IPS-20b (cell line): ENCODE data around the gene ATF7IP.

ENCODE experiments used
- H3K27ac ChIP-seq: one replicate; pipeline ENCODE4 v1.5.1; 2013; ENCODE audit warnings: low read length
- H3K27me3 ChIP-seq: 2 replicates; pipeline ENCODE4 v1.6.1; 2013; ENCODE audit warnings: mild to moderate bottlenecking, low read length, inconsistent platforms; ENCODE audit not compliant: insufficient read depth
- H3K36me3 ChIP-seq: 2 replicates; pipeline ENCODE4 v1.6.1; 2013; ENCODE audit warnings: low read depth, mild to moderate bottlenecking, inconsistent platforms, low read length, moderate library complexity; ENCODE audit not compliant: insufficient read depth
- H3K4me1 ChIP-seq: 2 replicates; pipeline ENCODE4 v1.6.1; 2013; ENCODE audit warnings: mild to moderate bottlenecking, control low read depth, inconsistent platforms, low read length, moderate library complexity; ENCODE audit not compliant: insufficient read depth
- H3K4me3 ChIP-seq: 2 replicates; pipeline ENCODE4 v1.5.1; 2013; ENCODE audit warnings: mild to moderate bottlenecking, low read length, inconsistent platforms
- H3K9ac ChIP-seq: 2 replicates; pipeline ENCODE4 v1.6.1; 2013; ENCODE audit warnings: low read depth, mild to moderate bottlenecking, inconsistent platforms, low read length, moderate library complexity
- H3K9me3 ChIP-seq: 2 replicates; pipeline ENCODE4 v1.6.1; 2013; ENCODE audit warnings: mild to moderate bottlenecking, low read depth, low read length, inconsistent platforms; ENCODE audit not compliant: insufficient read depth

The ATF7IP gene

DNA sequence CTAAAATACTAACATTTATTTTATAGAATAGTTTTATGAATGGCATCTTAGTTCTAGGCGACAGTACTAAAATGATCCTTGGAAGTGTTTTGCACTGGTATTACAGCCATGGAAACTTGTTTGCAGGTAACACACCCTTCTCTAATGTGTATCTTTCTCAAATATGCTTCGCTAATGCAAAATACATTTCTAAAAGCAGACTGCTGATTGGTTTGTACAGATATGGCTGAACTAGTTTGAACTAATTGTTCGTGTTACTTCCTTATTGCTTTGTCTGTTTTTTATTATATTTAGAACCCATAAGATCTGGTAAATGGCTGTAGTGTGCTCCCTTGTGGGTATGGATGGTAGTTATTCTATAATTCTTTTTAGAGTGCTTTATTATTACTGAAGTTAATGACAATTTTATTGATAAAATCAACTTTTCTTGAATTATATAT lies 53.0 kb downstream of the ATF7IP start:
- H3K36me3 ChIP-seq: peaks cover 7% of the 10 kb centered on the region; the same call in 1 of the 2 replicates
- H3K9ac ChIP-seq: peak overlapping the region; percentile 56; the same call in 1 of the 2 replicates
- peaks cover 35% of the 10 kb centered on the region for H3K4me1 ChIP-seq
- no peaks in the 10 kb centered on the region for H3K27me3 ChIP-seq
- H3K4me3 ChIP-seq: peak overlapping the region; percentile 36; the same call in 1 of the 2 replicates
- H3K9me3 ChIP-seq: no peaks in the 10 kb centered on the region
- peak overlapping the region; percentile 53 for H3K27ac ChIP-seq

DNA sequence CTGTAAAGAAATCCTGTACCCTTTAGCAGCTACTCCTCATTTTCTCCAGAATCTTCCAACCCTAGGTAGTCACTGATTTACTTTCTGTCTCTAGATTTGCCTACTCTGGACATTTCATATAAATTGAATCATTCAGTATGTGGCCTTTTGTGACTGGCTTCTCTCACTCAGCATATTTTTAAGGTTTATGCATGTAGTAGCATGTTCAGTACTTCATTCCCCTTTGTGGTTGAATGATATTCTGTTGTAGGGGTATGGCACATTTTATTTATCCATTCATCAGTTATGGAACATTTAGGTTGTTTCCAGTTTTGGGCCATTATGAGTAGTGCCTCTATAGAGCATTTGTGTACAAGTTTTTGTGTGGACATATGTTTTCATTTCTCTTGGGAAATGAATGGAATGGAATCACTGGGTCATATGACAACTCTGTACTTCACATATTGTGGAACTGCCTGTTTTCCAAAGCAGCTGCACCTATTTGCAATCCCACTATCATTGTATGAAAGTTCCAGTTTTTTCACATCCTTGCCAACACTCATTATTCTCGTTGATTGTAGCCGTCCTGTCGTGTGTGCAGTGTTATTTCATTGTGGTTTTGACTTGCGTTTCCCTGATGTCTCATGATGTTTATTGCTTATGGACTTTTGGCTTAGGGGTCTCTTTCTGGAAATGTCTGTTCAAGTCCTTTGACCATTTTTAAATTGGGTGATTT lies 57.2 kb downstream of the ATF7IP start:
- H3K9ac ChIP-seq: no peak overlapping the region
- peaks cover 48% of the 10 kb centered on the region for H3K36me3 ChIP-seq
- no peaks in the 10 kb centered on the region for H3K27me3 ChIP-seq
- H3K4me1 ChIP-seq: peaks cover 16% of the 10 kb centered on the region; the same call in 1 of the 2 replicates
- H3K4me3 ChIP-seq: no peak overlapping the region
- H3K9me3 ChIP-seq: no peaks in the 10 kb centered on the region
- no peak overlapping the region for H3K27ac ChIP-seq

DNA sequence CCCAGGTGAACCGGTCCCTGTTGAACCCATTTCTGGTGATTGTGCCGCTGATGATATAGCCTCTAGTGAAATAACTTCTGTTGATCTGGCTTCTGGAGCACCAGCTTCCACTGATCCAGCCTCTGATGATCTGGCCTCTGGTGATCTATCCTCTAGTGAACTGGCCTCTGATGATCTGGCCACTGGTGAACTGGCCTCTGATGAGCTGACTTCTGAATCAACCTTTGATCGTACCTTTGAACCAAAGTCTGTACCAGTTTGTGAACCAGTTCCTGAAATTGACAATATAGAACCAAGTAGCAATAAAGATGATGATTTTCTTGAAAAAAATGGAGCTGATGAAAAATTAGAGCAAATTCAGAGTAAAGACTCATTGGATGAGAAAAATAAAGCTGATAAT lies 59.1 kb downstream of the ATF7IP start:
- H3K36me3 ChIP-seq: peaks cover 66% of the 10 kb centered on the region

DNA sequence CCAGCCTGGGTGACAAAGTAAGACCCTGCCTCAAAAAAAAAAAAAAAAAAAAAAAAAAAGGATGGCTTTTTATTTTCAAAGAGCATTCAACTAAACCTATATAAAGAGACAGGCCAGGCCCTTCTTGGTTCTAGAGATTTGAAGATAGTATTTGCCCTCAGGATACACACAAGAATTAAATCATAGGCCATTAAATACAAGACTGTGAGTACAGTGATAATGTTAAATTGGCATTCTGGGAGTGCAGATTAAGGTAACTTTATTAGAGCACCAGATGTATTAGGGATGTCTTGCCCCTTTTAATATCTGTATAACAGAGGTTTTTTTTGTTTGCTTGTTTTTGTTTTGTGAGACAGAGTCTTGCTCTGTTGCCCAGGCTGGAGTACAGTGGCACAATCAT lies 61.3 kb downstream of the ATF7IP start:
- Histone ChIP-seq H3K36me3 (peaks cover 76% of the 10 kb centered on the region), H3K4me1 (no peaks in the 10 kb centered on the region), H3K4me3 (no peak overlapping the region), H3K27me3 (no peaks in the 10 kb centered on the region), H3K27ac (no peak overlapping the region), H3K9me3 (no peaks in the 10 kb centered on the region), H3K9ac (no peak overlapping the region)

More for the DNA sequence above, 59.1 kb downstream of the ATF7IP start:
- Histone ChIP-seq H3K27ac (no peak overlapping the region), H3K4me1 (peaks cover 4% of the 10 kb centered on the region; the same call in 1 of the 2 replicates), H3K4me3 (no peak overlapping the region), H3K9ac (no peak overlapping the region), H3K9me3 (no peaks in the 10 kb centered on the region), H3K27me3 (no peaks in the 10 kb centered on the region)

DNA sequence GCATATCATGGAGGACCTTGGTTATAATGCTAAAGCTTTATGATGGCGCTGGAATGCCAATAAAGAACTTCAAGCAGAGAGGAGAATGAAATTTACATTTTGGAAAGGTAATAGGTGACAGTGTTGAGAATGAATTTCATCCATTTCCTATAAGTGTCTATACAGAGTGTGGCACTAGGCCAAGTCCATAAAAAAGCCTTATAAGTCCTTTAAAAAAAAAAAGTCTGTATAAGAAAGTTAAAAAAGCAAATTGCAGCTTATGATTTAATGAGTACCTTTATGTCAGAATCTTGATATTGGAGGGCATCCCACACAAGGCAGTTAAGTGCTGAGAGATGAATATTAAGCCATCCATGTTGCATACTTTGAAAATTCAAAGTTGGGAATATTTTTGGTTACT lies 62.4 kb downstream of the ATF7IP start:
- no peaks in the 10 kb centered on the region for H3K27me3 ChIP-seq
- no peak overlapping the region for H3K4me3 ChIP-seq
- no peaks in the 10 kb centered on the region for H3K4me1 ChIP-seq
- H3K9ac ChIP-seq: no peak overlapping the region
- H3K36me3 ChIP-seq: peaks cover 76% of the 10 kb centered on the region
- H3K9me3 ChIP-seq: no peaks in the 10 kb centered on the region
- H3K27ac ChIP-seq: no peak overlapping the region

DNA sequence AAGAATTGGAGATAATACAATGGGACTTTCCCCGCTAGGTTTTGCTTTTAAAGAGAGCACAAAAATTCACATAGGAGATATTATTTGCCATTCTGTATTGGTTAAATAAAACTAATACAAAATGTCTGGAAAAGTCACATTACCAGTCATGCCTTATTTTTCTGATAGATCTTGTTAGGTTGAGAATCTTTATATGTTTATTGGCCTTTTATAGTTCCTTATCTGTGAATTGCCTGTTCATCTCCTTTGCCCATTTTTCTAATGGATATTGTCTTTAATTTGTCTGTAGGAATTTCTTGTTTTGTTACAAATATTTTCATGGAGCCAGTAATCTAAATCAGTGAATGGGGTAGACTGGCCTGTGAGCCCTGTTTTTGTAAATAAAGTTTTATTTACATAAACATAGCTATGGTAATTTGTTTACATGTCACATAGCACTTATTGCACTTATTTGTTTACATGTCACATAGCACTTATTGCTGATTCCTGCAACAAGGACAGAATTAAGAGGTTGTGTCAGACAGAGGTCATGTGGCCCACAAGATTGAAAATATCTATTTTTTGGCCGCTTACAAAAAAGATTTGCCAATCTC lies 65.0 kb downstream of the ATF7IP start:
- Histone ChIP-seq H3K4me3 (no peak overlapping the region), H3K4me1 (no peaks in the 10 kb centered on the region), H3K27ac (no peak overlapping the region), H3K27me3 (no peaks in the 10 kb centered on the region), H3K36me3 (peaks cover 69% of the 10 kb centered on the region), H3K9ac (no peak overlapping the region), H3K9me3 (no peaks in the 10 kb centered on the region)

DNA sequence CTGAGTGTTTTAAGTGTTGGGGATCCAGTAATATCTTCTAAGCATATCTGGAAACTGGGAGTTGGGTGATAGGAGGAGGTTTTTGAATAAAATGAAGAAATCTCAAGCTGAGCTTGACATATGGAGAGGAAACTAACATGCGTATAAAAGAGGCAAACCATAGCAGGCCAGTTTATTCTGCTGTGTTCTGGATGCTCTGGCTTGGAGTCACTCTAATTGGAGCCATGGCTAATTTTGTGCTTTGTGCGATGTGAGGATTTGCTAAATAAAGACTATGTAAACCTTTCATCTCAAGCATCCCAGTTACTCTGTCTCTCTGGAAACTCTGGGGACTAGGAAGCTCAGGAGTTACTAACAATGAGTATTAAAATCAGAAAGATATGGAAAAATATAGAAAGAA lies 66.5 kb downstream of the ATF7IP start:
- Histone ChIP-seq H3K27ac (no peak overlapping the region), H3K9ac (no peak overlapping the region), H3K4me1 (no peaks in the 10 kb centered on the region), H3K4me3 (no peak overlapping the region), H3K27me3 (no peaks in the 10 kb centered on the region), H3K9me3 (no peaks in the 10 kb centered on the region), H3K36me3 (peaks cover 69% of the 10 kb centered on the region)

DNA sequence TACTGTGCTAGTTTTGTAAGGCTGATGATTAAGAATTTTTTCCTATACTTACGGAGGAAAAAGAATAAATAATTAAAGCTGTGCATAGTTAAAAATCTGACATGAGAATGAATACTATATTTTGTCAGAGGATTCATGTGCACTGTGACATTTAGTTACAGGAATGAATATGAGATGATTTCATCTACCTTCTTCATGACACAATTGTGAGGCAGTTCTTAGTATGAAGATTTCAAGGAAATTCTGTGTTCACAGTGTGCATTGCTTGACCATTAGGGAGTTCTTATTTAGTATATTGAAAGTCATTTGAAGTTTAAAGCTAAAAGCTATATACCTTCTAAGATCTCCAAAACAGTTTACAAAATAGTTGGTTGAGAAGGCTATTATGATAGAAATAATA lies 70.1 kb downstream of the ATF7IP start:
- H3K9me3 ChIP-seq: no peaks in the 10 kb centered on the region
- no peaks in the 10 kb centered on the region for H3K27me3 ChIP-seq
- peaks cover 71% of the 10 kb centered on the region for H3K36me3 ChIP-seq
- H3K27ac ChIP-seq: no peak overlapping the region
- no peak overlapping the region for H3K9ac ChIP-seq
- no peaks in the 10 kb centered on the region for H3K4me1 ChIP-seq
- H3K4me3 ChIP-seq: no peak overlapping the region

DNA sequence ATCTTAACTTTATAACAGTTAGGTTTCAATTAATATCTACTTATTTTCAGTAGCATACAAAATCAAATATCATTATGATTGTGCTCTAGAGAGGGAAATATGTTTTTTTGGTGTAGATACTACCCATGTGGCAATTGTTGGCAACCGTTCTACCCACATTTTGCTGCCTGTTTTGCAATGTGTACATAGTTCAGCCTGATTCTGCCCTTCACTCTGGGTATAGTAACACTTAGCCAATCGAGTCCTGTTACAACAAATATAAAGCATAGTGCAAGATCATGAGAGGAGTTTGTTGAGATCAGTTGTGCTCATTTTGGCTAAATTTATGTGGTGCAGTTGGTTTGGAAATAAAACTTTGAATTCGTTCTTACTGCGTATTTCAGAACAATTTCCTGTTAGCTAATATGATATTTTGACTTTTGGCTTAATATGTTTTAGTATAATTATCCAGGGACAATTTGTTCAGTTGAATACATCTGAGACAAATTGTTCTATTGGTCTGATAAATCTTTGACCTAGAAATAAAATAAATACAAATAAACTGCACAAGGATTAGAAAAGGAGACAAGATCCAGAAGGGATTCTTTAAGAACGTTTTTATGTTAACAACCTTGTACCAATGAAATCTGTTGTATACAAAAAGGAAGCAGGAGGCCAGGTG lies 76.9 kb downstream of the ATF7IP start:
- Histone ChIP-seq H3K9me3 (no peaks in the 10 kb centered on the region), H3K4me1 (no peaks in the 10 kb centered on the region), H3K36me3 (peaks cover 93% of the 10 kb centered on the region), H3K27me3 (no peaks in the 10 kb centered on the region), H3K4me3 (no peak overlapping the region), H3K9ac (no peak overlapping the region), H3K27ac (no peak overlapping the region)

DNA sequence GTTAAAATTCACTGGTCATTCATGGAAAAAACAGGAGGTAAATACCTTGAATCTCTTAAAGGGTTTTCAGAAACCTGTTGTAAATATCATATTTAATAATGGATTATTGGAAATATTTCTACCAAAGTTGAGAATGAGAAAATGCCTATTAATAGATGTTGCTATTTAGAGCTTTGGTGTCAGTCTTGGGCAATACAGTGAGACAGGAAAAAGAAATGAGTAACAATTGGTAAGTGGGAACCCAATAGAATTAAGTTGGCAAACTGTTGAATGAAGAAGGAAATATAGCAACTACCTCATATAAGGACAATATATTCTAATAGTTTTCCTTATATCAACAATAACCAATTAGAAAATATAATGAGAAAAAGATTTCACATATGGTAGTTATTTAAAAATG lies 78.0 kb downstream of the ATF7IP start:
- Histone ChIP-seq H3K36me3 (peaks cover 93% of the 10 kb centered on the region), H3K27ac (no peak overlapping the region), H3K9ac (no peak overlapping the region), H3K4me1 (no peaks in the 10 kb centered on the region), H3K4me3 (no peak overlapping the region), H3K9me3 (no peaks in the 10 kb centered on the region), H3K27me3 (no peaks in the 10 kb centered on the region)

DNA sequence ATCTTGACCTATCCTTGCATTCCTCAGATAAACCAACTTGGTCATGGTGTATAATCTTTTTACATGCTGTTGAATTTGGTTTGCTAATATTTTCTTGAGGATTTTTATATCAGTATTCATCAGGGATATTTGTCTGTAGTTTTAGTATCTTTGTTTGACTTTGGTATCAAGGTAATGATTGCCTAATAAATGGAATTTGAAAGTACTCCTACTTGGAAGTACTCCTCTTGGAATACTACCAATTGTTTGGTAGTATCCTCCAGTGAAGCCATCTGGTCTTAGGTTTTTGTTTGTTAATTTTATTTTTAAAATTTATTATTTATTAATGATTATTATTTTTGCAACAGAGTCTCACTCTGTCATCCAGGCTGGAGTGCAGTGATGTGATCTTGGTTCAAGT lies 85.0 kb downstream of the ATF7IP start:
- H3K27me3 ChIP-seq: no peaks in the 10 kb centered on the region
- H3K4me1 ChIP-seq: 0 out of 2 replicates have a peak, but pooled peaks cover 4% of the 10 kb centered on the region
- H3K27ac ChIP-seq: no peak overlapping the region
- peaks cover 66% of the 10 kb centered on the region for H3K36me3 ChIP-seq
- H3K9ac ChIP-seq: no peak overlapping the region
- H3K4me3 ChIP-seq: no peak overlapping the region
- H3K9me3 ChIP-seq: no peaks in the 10 kb centered on the region

DNA sequence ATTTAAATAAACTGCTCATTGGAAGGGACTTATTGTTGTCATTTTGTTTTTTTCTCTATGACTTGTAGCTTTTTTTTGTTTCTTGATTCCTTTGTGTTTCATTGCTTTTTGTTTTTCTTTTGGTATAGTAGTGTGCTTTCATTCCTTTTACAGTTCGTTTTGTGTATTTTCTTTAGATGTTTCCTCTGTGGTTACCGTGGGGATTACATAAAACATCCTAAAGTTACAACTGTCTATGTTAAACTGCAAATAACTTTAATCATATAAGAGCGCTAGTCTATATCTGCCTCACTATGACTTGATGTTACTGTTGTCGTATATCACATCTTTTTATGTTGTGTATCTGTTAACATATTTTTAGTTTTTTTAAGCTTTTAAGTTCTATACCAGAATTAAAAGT lies 86.9 kb downstream of the ATF7IP start:
- Histone ChIP-seq H3K27ac (no peak overlapping the region), H3K36me3 (peaks cover 65% of the 10 kb centered on the region), H3K9ac (no peak overlapping the region), H3K4me3 (no peak overlapping the region), H3K27me3 (no peaks in the 10 kb centered on the region), H3K4me1 (0 out of 2 replicates have a peak, but pooled peaks cover 4% of the 10 kb centered on the region), H3K9me3 (no peaks in the 10 kb centered on the region)
